Myocyte (in vitro differentiated cells): Measurements from ENCODE around the gene LSG1. TPM values are rescaled to one million over a fixed set of nuclear protein-coding genes. Genes with fewer than 3 reads are reported as not detected.
A peak's percentile ranks its signal among the peaks of the same experiment; 100 is the strongest.

Source experiments
- DNase-seq: peaks from one replicate; pipeline ENCODE4 v3.0.0-alpha.2; 2012; ENCODE audit warnings: low read depth
- total RNA-seq: library from RNA; depleted of rRNA; stranded (reverse); fragments of >200 nt; gene quantifications from 2 replicates; pipeline ENCODE4 v1.2.3, GENCODE V29; 2014

The LSG1 gene
- total RNA-seq, 1 donor from 2014 or later = 32.1 TPM

DNA sequence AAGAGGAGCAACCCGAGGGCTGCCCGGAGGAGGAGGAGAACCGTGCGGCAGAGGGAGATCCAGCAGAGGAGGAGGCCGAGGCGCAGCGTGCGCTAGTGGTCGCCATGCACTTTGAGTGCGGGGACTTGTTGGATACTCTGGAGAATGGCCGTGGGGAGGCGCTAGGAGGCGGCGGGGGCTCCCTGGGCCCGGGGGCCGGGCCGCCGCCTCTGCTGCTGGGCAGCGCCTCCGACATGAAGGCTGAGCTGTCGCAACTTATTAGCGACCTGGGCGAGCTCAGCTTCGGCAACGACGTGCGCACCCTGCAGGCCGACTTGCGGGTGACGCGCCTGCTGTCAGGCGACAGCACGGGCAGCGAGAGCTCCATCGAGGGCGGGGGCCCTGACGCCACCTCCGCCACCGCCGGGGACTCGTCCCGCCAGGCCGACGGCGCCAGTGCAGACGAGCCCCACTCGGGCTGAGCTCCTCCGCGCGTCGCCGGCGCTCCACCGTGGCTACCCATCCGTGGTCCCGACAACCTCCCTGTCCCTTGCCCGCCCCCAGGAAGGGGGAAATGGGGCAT is 15.7 kb upstream of the LSG1 start:
- peak; percentile 27 for DNase-seq

DNA sequence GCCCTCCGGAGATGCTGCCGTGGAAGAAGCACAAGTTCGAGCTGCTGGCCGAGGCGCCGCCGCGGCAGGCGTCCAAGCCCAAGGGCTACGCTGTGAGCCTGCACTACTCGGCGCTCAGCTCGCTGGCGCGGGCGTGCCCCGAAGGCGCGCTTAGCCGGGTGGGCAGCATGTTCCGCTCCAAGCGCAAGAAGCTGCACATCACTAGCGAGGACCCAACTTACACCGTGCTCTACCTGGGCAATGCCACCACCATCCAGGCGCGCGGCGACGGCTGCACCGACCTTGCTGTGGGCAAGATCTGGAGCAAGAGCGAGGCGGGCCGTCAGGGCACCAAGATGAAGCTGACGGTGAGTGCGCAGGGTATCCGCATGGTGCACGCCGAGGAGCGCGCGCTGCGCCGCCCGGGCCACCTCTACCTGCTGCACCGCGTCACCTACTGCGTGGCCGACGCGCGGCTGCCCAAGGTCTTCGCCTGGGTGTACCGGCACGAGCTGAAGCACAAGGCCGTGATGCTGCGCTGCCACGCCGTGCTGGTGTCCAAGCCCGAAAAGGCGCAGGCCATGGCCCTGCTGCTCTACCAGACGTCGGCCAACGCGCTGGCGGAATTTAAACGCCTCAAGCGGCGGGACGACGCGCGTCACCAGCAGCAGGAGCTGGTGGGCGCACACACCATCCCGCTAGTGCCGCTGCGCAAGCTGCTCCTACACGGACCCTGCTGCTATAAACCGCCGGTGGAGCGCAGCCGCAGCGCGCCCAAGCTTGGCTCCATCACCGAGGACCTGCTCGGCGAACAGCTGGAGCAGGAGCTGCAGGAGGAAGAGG is 15.0 kb upstream of the LSG1 start:
- DNase-seq = no peak

DNA sequence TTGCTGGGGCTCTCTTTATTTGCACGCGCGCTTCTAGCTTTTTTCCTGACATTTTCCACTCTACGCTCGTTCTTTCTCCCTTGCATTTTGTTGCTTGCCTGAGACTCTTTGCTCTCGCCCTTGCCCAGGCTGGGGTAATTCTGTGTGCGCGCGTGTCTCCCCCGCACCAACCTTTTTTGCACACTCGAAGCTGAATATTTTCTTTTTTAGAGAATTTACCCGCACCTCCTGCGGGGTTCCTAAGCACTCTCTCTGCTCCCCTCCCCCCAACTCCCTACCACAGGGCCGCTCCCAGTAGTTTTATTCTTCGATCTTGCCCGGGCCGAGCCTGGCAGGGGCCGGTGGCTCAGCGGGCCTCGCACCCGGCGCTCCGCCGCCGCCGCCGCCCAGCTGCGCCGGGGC is 14.4 kb upstream of the LSG1 start:
- DNase-seq = peak; percentile 13

DNA sequence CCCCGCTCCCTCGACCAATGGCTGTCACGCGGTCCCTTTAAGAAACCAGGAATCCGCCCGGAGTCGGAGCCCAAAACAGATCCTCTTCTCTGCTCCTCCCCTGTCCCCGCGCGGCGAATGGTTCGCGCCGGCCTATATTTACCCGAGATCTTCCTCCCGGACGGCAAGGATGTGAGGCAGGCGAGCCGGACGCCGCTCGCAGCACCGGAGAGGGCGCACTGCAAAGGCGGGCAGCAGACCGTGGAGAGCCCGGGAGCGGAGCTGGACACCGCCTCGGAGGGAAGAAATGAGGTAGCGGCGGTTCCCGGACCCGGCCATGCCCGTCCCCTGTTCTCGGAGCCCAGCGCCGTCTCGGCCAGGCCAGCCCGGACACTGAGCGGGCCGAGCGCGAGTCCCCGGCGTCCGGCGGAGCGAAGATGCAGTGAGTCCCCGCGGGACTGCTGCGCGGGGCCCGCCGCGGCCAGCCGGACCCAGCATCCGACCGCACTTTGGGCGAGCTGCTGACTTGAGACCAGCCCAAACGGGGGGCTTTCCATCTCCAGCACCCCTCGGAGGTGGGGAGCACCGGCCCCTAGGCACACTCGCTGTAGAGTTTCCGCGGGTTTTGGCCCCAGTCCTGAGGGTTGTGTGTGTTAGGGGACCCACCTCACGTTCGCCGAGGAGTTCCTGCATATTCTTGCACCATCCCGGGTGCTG is 13.9 kb upstream of the LSG1 start, which contains the start of gene FAM43A:
Gene FAM43A, plus strand, starts transcription at position 166 of the 696 bp plus-strand sequence. CDS start 944 bp downstream, outside the sequence.
- DNase-seq = peak; percentile 95

DNA sequence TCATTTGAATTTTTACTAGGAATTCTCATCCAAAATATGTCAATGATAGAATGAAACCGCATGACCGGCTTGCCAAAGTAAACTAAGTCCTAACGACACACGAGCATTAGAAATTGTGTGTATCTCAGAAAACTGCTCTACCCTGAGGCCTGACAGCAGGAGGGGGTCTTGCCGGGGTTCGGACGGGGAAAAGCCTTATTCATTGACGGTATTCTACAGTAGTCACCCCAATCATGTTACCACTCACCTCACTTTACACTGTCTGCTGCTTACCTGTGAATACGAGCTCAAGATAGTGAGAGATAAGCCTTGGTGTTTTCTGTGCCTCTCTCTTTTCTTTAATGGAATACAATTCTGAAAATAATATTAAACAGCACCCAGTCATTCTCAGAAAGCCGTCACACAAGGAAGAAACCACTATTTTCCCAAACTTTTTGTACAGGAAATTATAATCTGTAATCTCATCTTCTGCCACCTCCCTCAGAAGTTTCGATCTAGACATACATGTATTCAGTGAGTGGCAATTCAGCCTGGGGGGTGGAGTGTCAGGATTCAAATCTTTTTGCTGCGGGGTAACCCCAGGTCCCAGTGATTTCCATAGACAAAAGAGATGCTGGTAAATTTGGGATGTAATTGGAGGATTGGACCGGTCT is 13.2 kb upstream of the LSG1 start:
- DNase-seq = no peak

DNA sequence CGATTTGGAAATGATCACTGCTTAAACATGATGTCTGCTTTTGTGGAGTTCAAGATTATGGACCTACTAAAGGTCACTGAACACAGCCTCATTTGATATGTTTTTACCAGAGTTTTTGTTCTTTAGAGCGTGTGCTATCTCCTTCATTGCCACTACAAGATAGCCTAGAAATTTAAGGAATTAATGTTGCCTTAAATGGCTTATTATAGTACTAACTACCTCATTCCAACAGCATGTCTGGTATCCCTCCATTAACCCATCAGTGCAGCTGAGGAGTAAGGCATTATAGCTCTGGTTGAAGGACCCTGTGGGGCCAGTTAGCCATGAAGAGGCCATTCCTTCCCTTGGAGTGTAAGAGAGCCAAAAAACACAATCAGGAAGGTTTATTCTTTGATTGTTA is 11.4 kb upstream of the LSG1 start:
- DNase-seq = no peak

DNA sequence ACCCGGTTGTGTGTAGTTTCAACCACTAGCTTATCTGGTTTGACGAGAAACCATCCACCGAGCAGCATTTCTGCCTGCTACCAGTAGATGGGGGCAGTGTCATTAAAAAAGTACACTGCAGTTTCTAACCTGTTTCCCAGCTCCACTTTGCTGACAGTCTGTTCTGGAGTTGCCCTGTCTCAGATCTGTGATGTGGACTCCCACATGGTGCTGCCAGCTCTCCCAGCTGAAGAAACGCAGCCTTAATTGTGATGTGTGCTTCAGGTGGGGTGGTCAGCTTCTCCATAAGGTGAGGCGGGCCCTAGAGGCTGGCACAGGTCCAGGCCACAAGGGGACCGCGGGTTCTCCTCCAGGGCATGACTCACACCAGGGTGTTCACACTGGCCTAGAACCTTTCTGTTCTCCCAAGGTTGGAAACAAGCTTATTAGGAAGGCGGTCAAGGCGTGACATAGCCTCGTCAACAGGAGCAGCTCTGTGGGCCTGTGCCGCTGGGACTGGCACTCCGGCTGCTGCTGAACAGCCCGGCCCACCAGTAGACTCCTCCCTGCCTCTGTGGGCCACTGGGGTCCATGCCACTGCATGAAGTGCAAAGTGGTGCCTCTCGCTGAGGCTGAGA is 10.8 kb upstream of the LSG1 start:
- peak; percentile 88 for DNase-seq

DNA sequence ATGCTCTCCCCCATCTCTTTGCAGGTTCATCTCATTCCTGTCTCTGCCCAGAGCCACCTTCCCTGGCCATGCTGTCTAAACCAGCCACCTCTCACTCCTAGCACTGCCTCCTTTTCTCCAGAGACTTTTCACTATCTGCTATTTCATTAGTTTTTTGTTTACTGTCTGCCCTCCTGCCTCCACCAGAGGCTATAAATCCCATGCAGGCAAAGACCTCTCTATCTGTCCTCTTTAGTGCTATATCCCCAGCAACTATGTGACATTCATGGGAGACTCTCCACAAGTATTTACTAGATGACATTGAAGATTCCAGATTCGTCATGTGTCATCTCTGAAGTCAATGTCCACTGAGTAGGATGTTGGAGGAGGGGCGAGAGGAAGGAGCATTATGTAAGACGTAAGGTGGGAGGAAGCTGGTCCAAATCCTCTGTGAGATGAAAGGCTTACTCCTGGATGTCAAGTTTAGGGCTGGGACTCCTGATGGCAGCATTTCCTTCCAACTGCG is 10.2 kb upstream of the LSG1 start:
- DNase-seq = no peak

DNA sequence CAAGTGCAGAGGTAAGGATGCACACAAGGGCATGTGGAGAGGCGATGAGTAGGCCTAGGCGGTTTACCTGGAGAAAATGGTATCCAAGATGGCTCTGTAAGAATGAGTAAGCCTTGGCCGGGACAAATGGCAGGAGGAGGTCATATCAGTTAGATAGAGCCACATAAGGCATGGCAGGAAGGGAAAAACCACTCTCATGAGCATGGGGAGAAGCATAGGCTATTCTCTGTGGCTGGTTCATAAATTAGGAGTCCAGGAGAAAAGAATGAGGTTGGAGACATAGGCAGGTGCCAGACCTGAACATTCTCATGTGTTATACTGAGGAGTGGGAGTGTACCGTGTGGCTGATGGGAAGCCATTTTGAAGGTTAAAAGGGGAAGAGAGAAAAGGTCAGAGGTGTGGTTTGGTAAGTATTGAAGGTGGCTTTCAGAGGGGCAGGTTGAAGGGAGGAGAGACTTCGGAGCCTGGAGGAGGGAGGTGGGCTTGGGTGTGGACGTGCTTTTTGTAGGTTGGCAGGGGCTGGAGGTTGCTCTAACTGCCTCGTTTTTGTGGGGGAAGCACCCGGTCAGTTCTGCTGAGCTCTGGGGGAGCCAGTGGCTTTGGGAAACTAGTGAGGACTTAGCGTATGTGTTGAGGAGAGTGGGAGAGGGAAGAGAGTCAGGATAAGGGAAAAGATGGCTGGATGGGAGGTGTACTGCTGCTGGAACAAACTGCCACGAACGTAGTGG is 9.1 kb upstream of the LSG1 start:
- DNase-seq = no peak

DNA sequence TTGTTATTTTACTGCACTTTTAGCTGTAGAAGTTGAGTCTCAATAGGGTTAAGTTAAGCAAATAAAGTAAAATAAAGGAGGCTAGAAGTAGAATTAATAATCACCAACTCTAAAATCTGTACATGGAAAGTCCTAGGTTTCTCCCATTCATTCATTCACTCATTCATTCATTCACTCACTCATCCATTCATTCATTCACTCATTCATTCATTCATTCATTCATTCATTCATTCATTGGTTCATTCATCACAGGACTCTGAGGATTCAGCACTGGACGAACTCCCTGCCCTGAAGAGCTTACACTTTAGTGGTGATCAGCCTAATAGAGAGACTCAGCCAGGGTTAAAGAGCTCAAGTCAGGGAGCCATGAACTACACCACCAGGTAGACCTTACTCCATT is 4.5 kb upstream of the LSG1 start:
- DNase-seq = no peak

DNA sequence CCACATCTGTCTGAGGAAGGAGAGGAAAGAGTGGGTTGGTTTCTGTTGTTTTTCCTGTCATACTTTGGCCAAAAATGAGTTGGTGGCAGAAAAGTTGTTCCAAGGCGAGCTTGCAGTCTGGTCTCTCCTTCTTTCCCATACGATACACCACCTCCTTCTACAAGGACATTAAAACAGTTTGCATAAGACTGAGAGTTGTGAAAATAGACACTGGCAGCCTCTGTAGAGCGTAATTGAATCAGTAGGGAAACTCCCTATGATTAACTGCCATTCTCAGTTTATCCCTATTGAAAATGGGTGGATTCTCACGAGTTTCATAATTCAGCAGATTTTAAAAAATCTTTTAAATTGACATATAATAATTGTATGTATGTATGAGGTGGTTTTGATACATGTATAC is 3.7 kb upstream of the LSG1 start:
- no peak for DNase-seq

DNA sequence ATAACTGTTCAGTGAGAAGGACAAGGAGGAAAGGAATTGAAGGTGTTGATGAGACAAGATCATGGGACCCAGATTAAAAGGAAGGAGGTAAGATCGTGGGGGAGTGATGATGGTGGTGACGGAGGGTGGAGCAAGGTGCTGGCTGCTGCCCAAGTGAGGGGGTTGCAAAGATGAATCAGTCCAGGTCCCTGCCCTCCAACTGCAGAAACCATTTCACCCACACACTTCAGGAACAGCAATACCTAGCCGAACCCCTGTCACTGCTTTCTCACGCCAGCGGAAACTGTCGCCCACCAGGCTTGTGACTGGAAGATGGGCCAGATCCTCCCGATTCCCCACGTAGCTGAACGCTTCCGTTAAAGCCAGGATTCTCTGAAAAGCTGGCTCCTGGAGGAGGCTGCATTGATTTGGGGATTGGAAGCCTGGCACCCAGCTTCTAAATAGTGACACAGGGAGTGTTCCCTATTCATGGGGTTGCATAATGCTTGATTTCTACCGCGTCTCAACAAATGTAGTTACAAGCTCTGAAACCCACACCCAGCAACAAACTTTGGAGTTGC is 3.2 kb upstream of the LSG1 start:
- DNase-seq = no peak

DNA sequence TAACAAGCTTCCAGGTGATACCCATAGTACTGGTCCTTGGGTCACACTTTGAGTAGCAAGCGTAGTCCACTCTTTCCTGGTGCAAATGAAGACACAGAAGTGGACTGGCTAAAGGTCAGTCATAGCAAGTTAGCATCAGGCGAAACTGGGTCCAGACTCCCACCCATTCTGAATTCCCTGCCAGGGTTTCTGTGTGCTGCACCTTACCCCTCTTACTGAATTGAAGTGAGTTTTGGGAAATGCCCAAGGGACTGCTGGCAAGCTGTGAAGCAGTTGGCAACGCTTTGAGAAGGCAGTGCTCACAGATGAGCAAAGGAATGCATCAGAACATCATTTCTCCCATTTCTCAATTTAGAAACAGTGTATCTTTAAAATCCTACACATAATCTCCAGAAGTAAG is 1.8 kb upstream of the LSG1 start:
- no peak for DNase-seq

DNA sequence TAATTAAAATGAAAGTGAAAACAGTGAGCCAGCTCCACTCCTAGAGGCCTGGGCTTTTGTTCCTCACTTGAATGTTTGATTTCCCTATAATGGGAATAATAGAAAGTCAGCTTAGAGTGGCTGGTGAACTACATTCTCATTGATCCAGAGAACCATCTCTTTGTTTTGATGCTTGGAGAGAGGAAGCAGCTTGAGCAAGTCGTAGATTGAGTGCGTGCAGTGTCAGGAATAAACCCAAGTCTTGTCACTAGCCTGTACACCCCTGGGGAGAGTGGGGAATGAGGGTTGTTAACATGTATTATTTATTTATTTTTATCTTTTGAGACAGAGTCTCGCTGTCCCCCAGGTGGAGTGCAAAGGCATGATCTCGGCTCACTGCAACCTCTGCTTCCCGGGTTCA is 885 bp upstream of the LSG1 start:
- no peak for DNase-seq

DNA sequence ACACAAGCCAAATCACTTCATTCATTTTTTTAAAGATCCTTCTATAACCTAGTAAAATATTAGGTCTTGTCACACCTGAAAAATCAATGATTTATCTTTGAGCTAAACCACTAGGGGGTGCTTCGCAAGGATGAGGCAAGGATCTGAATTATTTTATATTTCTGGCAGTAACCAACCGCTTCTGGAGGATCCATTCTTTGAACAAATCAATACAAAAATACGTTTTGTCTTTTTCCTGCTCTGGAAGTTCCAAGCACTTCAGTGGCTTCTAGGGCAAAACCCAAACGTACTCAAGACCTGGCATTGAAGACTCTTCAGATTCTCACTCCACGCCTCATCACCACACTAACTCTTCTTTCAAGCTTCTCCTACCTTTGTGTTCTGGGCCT is 486 bp downstream of the LSG1 start:
- peak; percentile 37 for DNase-seq

DNA sequence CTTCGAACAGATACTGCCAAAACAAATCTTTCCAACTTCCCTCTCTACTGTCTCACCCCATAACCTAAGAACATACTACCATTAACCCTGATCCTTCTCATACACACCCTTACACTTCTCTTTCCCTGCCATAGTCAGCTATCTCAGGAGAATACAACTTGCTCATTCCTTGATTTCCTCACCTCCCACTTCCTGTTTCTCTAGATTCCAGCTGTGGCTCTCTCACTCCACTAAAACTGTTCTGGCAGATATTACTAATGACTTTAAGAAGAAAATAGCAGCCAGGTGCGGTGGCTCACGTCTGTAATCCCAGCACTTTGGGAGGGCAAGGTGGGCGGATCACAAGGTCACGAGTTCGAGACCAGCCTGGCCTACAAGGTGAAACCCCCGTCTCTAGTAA is 4.6 kb downstream of the LSG1 start:
- DNase-seq = no peak

DNA sequence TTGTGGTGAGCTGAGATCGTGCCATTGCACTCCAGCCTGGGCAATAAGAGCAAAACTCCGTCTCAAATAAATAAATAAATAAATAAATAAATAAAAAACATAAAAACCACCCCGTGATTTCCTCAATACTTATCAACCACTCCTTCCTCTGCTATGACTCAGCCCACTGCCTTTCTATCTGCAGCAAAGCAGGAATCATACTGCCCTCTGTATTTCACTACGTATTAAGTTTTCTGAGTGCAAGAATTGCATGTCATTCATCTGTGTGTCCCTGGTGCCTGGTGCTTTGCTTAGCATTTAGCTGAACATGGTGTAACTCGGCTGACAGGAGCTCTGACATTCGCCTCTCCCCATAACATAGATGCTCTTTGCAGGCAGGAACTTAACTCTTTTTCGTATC is 7.1 kb downstream of the LSG1 start:
- DNase-seq = no peak

DNA sequence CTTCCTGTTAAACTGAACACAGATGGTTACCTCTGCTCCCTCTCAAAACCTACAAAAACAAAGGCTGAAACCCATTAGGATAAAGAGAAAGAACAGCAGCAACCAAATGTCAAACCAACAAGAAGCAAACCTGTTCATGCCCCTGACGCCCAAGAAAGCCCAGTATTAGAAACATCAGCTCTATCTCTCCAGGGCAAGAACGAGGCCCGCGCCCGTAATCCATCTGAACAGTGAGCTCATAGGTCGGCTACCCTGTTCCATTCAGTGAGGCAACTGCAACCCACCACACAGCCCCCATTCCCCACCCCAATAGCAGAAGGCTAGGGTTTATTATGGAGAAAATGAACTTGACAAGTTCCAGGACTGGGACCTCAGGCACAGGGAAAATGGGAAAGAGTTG is 10.0 kb downstream of the LSG1 start:
- no peak for DNase-seq

DNA sequence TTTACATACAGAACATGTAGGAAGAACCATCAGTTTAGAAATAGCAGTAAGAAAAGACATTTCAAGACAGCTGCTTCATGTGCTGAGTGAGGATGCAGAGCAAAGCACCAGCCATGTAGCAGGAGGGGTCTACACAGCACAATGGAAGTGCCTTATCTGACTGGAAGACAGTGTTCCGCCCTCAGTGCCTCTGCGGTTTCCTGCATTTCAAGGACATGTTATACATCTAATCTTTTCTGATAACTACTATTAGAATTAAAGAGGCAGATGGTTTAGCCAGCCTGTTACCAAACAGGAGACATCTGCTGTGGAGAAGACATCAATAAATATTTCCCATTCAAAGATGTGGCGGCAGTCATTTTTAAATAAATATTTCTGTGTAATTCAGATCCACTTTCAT is 10.6 kb downstream of the LSG1 start:
- DNase-seq = no peak

DNA sequence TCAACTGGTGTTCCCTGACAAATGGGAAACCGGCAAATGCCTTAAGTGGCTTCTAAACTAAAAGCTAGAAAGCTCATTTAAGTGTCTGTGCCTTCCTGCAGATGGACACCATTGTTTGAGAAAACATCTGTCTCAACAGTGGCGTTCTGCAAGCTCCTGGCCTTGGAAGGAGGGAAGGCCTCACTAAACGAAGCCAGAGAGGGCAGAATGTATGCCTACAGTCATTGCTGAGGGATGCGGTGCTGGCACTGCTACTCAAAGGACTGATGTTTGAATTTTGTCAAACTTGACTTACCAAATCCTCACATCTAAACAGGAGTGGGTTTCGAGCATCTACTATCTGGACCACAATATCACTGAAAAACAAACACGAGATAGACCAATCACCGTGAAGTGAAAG is 12.2 kb downstream of the LSG1 start:
- no peak for DNase-seq
